Mesodermal cell (in vitro differentiated cells): ENCODE results near the gene UQCC2.

Experiments
- H3K27ac ChIP-seq: 2 replicates; pipeline ENCODE4 v1.7.0; 2013; ENCODE audit warnings: mild to moderate bottlenecking, low read depth, low read length, moderate library complexity; ENCODE audit not compliant: severe bottlenecking
- H3K36me3 ChIP-seq: 2 replicates; pipeline ENCODE4 v1.7.1; 2013; ENCODE audit warnings: mild to moderate bottlenecking, low read length, moderate library complexity; ENCODE audit not compliant: control insufficient read depth, insufficient read depth
- H3K4me1 ChIP-seq: one replicate; pipeline ENCODE4 v1.7.1; 2013; ENCODE audit warnings: mild to moderate bottlenecking, low read length; ENCODE audit not compliant: insufficient read depth, control insufficient read depth, poor library complexity, severe bottlenecking
- H3K4me3 ChIP-seq: 2 replicates; pipeline ENCODE4 v1.7.0; 2013; ENCODE audit warnings: low read length, control low read depth, mild to moderate bottlenecking; ENCODE audit not compliant: insufficient read depth, poor library complexity, severe bottlenecking; ENCODE audit errors: extremely low read depth
- H3K9me3 ChIP-seq: 2 replicates; pipeline ENCODE4 v1.7.1; 2013; ENCODE audit warnings: mild to moderate bottlenecking, low read length, moderate library complexity; ENCODE audit not compliant: control insufficient read depth
- WGBS, 2 experiments: methylation state at CpG; one replicate each; pipeline ENCODE4 v1.1.5; 2013; ENCODE audit warnings: missing lambda C conversion rate in 2 of 2; ENCODE audit not compliant: insufficient coverage in 2 of 2; 5-methylcytosine and 5-hydroxymethylcytosine counted together

UQCC2 gene

GRCh38 chr6:33705955-33706725, 5.4 kb downstream of the UQCC2 start:
- Histone ChIP-seq H3K4me3 (no peak overlapping the region), H3K27ac (no peak overlapping the region), H3K4me1 (no peaks in the 10 kb centered on the region), H3K36me3 (peaks cover 37% of the 10 kb centered on the region), H3K9me3 (no peaks in the 10 kb centered on the region)
- WGBS, 2 experiments, result 84 to 93% methylated on average over 14 to 15 of the region's 16 CpGs

- WGBS, 2 experiments, result 80 to 89% methylated on average over 4 to 5 of the region's 9 CpGs
- peaks cover 36% of the 10 kb centered on the region for H3K36me3 ChIP-seq
- no peak overlapping the region for H3K27ac ChIP-seq
- H3K4me3 ChIP-seq, result no peak overlapping the region
- no peaks in the 10 kb centered on the region for H3K4me1 ChIP-seq
- H3K9me3 ChIP-seq, result no peaks in the 10 kb centered on the region
Measured at GRCh38 chr6:33705268-33705885, 6.1 kb downstream of the UQCC2 start.

GRCh38 chr6:33704215-33705066, 7.1 kb downstream of the UQCC2 start:
- 90 to 94% methylated on average over 9 to 11 of the region's 11 CpGs for WGBS, 2 experiments
- Histone ChIP-seq H3K4me1 (no peaks in the 10 kb centered on the region), H3K36me3 (peaks cover 35% of the 10 kb centered on the region), H3K27ac (no peak overlapping the region), H3K9me3 (no peaks in the 10 kb centered on the region), H3K4me3 (no peak overlapping the region)

GRCh38 chr6:33702345-33702977, 9.0 kb downstream of the UQCC2 start:
- H3K4me3 ChIP-seq, result no peak overlapping the region
- H3K36me3 ChIP-seq, result peaks cover 30% of the 10 kb centered on the region
- no CpG with 5 or more reads among the region's 1 CpG for WGBS, 2 experiments
- no peaks in the 10 kb centered on the region for H3K9me3 ChIP-seq
- H3K27ac ChIP-seq, result no peak overlapping the region
- H3K4me1 ChIP-seq, result no peaks in the 10 kb centered on the region

GRCh38 chr6:33700391-33701050, 11.0 kb downstream of the UQCC2 start:
- Histone ChIP-seq H3K9me3 (no peaks in the 10 kb centered on the region), H3K4me1 (peaks cover 3% of the 10 kb centered on the region), H3K4me3 (no peak overlapping the region), H3K36me3 (peaks cover 42% of the 10 kb centered on the region), H3K27ac (no peak overlapping the region)
- 4 to 21% methylated on average over 4 to 6 of the region's 10 CpGs for WGBS, 2 experiments

- peaks cover 9% of the 10 kb centered on the region for H3K4me1 ChIP-seq
- no peak overlapping the region for H3K27ac ChIP-seq
- no peaks in the 10 kb centered on the region for H3K9me3 ChIP-seq
- peaks cover 46% of the 10 kb centered on the region for H3K36me3 ChIP-seq
- no peak overlapping the region for H3K4me3 ChIP-seq
- WGBS, 2 experiments, result 93% methylated on average over 3 of the region's 5 CpGs; no CpG with 5 or more reads in 1 of the 2 experiments
Measured at GRCh38 chr6:33699739-33700138, 11.8 kb downstream of the UQCC2 start.

GRCh38 chr6:33699131-33699530, 12.4 kb downstream of the UQCC2 start:
- Histone ChIP-seq H3K4me3 (no peak overlapping the region), H3K4me1 (peaks cover 15% of the 10 kb centered on the region), H3K27ac (no peak overlapping the region), H3K36me3 (peaks cover 42% of the 10 kb centered on the region), H3K9me3 (no peaks in the 10 kb centered on the region)
- 97 to 98% methylated on average over 5 to 6 of the region's 8 CpGs for WGBS, 2 experiments

- 93 to 96% methylated on average over 7 to 8 of the region's 10 CpGs for WGBS, 2 experiments
- H3K27ac ChIP-seq, result no peak overlapping the region
- no peaks in the 10 kb centered on the region for H3K9me3 ChIP-seq
- peaks cover 21% of the 10 kb centered on the region for H3K4me1 ChIP-seq
- peaks cover 45% of the 10 kb centered on the region for H3K36me3 ChIP-seq
- no peak overlapping the region for H3K4me3 ChIP-seq
Measured at GRCh38 chr6:33698494-33698893, 13.0 kb downstream of the UQCC2 start.

GRCh38 chr6:33697845-33698244, 13.7 kb downstream of the UQCC2 start:
- Histone ChIP-seq H3K27ac (no peak overlapping the region), H3K9me3 (no peaks in the 10 kb centered on the region), H3K4me1 (peaks cover 23% of the 10 kb centered on the region), H3K36me3 (peaks cover 45% of the 10 kb centered on the region), H3K4me3 (no peak overlapping the region)
- 90 to 99% methylated on average over 4 to 9 of the region's 10 CpGs for WGBS, 2 experiments
